T-helper 22 cell (primary cell): ENCODE measurements around the gene SPATA6.
"Not testable (repeated sequence)": the region's sequence is repeated elsewhere in the genome, so short reads cannot be mapped to it uniquely, and the experiment has no call there.

Experiments used
- DNase-seq: peaks from one replicate; pipeline ENCODE4 v3.0.0-alpha.2; 2020; ENCODE audit warnings: low read depth

SPATA6 gene

GRCh38 chr1:48344373-48344772, 127.6 kb downstream of the SPATA6 start:
- DNase-seq = no peak

GRCh38 chr1:48341221-48341620, 130.8 kb downstream of the SPATA6 start:
- DNase-seq = no peak

GRCh38 chr1:48338257-48338656, 133.7 kb downstream of the SPATA6 start:
- DNase-seq = no peak

- DNase-seq = no peak
Observed at GRCh38 chr1:48333316-48333715, 138.7 kb downstream of the SPATA6 start.

- no peak for DNase-seq
Observed at GRCh38 chr1:48332115-48332514, 139.9 kb downstream of the SPATA6 start.

GRCh38 chr1:48329905-48330304, 142.1 kb downstream of the SPATA6 start:
- no peak for DNase-seq

GRCh38 chr1:48329486-48329885, 142.5 kb downstream of the SPATA6 start:
- no peak for DNase-seq

GRCh38 chr1:48311829-48312228, 160.2 kb downstream of the SPATA6 start:
- not testable (repeated sequence) for DNase-seq

- no peak for DNase-seq
Observed at GRCh38 chr1:48309564-48310082, 162.4 kb downstream of the SPATA6 start.

- no peak for DNase-seq
Observed at GRCh38 chr1:48302652-48303051, 169.4 kb downstream of the SPATA6 start.

GRCh38 chr1:48294656-48295055, 177.3 kb downstream of the SPATA6 start:
- no peak for DNase-seq

GRCh38 chr1:48294094-48294493, 177.9 kb downstream of the SPATA6 start:
- DNase-seq = not testable (repeated sequence)

- DNase-seq = no peak
Observed at GRCh38 chr1:48292706-48293105, 179.3 kb downstream of the SPATA6 start.

- no peak for DNase-seq
Observed at GRCh38 chr1:48291421-48291820, 180.6 kb downstream of the SPATA6 start.

GRCh38 chr1:48285525-48285924, 186.5 kb downstream of the SPATA6 start:
- no peak for DNase-seq

- DNase-seq = not testable (repeated sequence)
Observed at GRCh38 chr1:48284696-48285420, 187.1 kb downstream of the SPATA6 start.

- not testable (repeated sequence) for DNase-seq
Observed at GRCh38 chr1:48282329-48282728, 189.7 kb downstream of the SPATA6 start.

GRCh38 chr1:48277437-48277836, 194.6 kb downstream of the SPATA6 start:
- not testable (repeated sequence) for DNase-seq

- DNase-seq = no peak
Observed at GRCh38 chr1:48266576-48266975, 205.4 kb downstream of the SPATA6 start.

GRCh38 chr1:48263041-48263440, 209.0 kb downstream of the SPATA6 start:
- no peak for DNase-seq

GRCh38 chr1:48261881-48262400, 210.1 kb downstream of the SPATA6 start:
- DNase-seq = no peak

GRCh38 chr1:48258106-48258505, 213.9 kb downstream of the SPATA6 start:
- no peak for DNase-seq

GRCh38 chr1:48254254-48254653, 217.8 kb downstream of the SPATA6 start:
- DNase-seq = no peak

GRCh38 chr1:48251821-48252220, 220.2 kb downstream of the SPATA6 start:
- DNase-seq = no peak
